Upper lobe of right lung (tissue), 1 donor: ENCODE data around the gene CDH4. TPM values are rescaled to one million over a fixed set of nuclear protein-coding genes. Genes with fewer than 3 reads are reported as not detected.

Experiments used
- ATAC-seq: fragments of 200-7000 bp; cut with Tn5 transposase; one replicate; pipeline ENCODE4 v1.9.1; 2020; ENCODE audit warnings: mild to moderate bottlenecking, moderate library complexity
- DNase-seq: peaks from one replicate; pipeline ENCODE4 v3.0.0-alpha.2; 2020
- H3K27ac ChIP-seq: fragments of 200-600 bp; one replicate; pipeline ENCODE4 v1.8.0; 2022
- H3K27me3 ChIP-seq: fragments of 200-600 bp; one replicate; pipeline ENCODE4 v1.8.0; 2022; ENCODE audit warnings: mild to moderate bottlenecking
- H3K36me3 ChIP-seq: fragments of 200-600 bp; one replicate; pipeline ENCODE4 v1.8.0; 2022
- H3K4me1 ChIP-seq: fragments of 200-600 bp; one replicate; pipeline ENCODE4 v1.8.0; 2022
- H3K4me3 ChIP-seq: fragments of 200-600 bp; one replicate; pipeline ENCODE4 v1.8.0; 2022; ENCODE audit warnings: mild to moderate bottlenecking
- H3K9me3 ChIP-seq: fragments of 200-600 bp; one replicate; pipeline ENCODE4 v1.8.0; 2022
- intact Hi-C: fragments of 100-400 bp; cut with DNase I; formaldehyde crosslinking; loops from one replicate; pipeline ENCODE4 v1.11.0; 2022
- total RNA-seq: library from RNA; stranded (reverse); fragmentation: NEBNext Ultra II Directional; extraction: Animal tissue kit (Norgen Biotek cat#: 25700); gene quantifications from one replicate; pipeline ENCODE4 v1.2.1, GENCODE V29; 2021
- TF ChIP-seq, protein P1 (sequence below): fragments of 200-600 bp; IDR thresholded peaks from one replicate; pipeline ENCODE4 v1.8.0; 2022; ENCODE audit warnings: antibody characterized with exemption
- donor health status: DM: no; HTN: yes; CAD: no; lungs with severe emphysema.

Gene CDH4
- total RNA-seq, 1 donor from 2014 or later = 0.23 TPM

DNA sequence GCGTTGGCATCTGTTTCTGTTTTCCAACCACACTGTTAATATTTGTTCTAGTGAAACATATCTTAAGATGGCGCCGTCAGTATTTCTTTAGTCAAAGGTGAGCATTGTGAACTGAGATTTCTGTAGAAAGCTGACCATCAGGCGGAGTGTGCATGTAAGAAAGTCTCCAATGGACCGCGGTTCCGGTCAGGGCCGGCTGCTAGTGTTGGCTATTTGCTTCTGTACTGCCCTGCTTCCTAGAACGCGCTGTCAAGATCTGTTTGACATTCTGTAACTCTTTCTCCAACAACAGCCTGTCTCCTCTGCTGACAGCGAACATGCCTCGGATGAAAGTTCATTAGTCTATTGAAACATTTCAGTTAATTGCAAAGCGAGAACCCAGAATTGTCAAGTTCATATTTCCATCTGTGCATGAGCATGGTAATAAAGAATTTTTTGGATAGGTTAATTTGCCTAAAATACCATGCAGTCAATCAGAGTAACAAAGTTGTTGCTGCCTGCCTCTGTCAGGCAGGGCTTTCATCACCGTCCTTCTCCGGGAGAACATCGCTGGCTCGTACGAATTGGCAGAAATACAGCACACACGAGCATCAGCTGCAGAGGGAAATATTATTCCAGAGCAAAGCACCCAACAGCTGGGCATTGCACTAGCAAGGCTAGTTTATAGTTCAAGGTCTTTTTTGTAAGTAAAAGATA is 369.1 kb downstream of the CDH4 start:
- TF ChIP-seq, protein P1, sequence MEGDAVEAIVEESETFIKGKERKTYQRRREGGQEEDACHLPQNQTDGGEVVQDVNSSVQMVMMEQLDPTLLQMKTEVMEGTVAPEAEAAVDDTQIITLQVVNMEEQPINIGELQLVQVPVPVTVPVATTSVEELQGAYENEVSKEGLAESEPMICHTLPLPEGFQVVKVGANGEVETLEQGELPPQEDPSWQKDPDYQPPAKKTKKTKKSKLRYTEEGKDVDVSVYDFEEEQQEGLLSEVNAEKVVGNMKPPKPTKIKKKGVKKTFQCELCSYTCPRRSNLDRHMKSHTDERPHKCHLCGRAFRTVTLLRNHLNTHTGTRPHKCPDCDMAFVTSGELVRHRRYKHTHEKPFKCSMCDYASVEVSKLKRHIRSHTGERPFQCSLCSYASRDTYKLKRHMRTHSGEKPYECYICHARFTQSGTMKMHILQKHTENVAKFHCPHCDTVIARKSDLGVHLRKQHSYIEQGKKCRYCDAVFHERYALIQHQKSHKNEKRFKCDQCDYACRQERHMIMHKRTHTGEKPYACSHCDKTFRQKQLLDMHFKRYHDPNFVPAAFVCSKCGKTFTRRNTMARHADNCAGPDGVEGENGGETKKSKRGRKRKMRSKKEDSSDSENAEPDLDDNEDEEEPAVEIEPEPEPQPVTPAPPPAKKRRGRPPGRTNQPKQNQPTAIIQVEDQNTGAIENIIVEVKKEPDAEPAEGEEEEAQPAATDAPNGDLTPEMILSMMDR = no peak
- Histone ChIP-seq H3K27me3 (no peaks in the 10 kb centered on the region), H3K36me3 (no peaks in the 10 kb centered on the region), H3K4me1 (no peaks in the 10 kb centered on the region), H3K27ac (no peak overlapping the region), H3K9me3 (no peaks in the 10 kb centered on the region), H3K4me3 (no peak overlapping the region)
- ATAC-seq (no peak), DNase-seq (no peak)
- intact Hi-C loops = no loop called here

DNA sequence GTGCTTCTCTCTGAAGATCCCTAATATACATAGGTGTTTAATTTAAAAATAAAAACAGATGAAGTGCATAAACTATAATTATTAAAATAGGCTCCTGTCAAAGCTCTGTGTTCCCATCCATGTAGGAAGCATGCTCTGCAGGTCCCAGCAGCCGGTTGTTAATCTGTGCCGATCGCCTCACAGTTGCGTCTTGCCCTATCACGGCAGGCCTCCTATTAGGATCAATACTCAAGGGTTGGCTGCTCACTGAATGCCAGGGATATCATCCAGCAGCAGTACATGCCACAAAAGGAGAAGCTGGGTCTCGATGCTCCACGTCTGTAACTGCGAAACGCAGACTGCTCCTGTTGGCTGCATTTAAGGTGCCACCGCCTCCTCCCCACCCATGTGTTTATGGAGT is 369.8 kb downstream of the CDH4 start:
- intact Hi-C loops = no loop called here
- H3K36me3 ChIP-seq = no peaks in the 10 kb centered on the region
- no peak overlapping the region for H3K27ac ChIP-seq
- H3K4me3 ChIP-seq = no peak overlapping the region
- no peaks in the 10 kb centered on the region for H3K9me3 ChIP-seq
- TF ChIP-seq, protein P1 = no peak
- H3K27me3 ChIP-seq = no peaks in the 10 kb centered on the region
- DNase-seq (no peak), ATAC-seq (no peak)
- no peaks in the 10 kb centered on the region for H3K4me1 ChIP-seq

DNA sequence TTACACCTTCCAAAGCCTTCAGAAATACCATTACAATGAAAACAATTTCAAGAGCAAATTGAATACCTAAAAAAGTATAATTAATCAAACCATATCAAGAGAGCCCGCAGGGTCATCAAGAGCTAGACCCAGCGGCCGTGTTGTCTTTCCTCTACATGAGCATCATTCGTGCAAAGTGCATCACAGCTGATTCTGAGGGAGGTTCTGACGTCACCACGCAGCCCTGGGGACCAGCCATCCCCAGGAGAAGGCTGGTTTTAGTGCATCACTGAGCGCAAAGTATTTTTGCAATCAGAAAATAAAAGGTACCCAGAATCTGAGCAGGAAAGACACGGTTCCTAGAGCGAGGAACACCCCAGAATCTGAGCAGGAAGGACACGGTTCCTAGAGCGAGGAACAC is 371.4 kb downstream of the CDH4 start:
- intact Hi-C loops = no loop called here
- H3K4me3 ChIP-seq = no peak overlapping the region
- H3K27me3 ChIP-seq = no peaks in the 10 kb centered on the region
- H3K27ac ChIP-seq = no peak overlapping the region
- TF ChIP-seq, protein P1 = no peak
- H3K4me1 ChIP-seq = no peaks in the 10 kb centered on the region
- no peak for ATAC-seq
- no peak for DNase-seq
- H3K9me3 ChIP-seq = no peaks in the 10 kb centered on the region
- H3K36me3 ChIP-seq = no peaks in the 10 kb centered on the region

DNA sequence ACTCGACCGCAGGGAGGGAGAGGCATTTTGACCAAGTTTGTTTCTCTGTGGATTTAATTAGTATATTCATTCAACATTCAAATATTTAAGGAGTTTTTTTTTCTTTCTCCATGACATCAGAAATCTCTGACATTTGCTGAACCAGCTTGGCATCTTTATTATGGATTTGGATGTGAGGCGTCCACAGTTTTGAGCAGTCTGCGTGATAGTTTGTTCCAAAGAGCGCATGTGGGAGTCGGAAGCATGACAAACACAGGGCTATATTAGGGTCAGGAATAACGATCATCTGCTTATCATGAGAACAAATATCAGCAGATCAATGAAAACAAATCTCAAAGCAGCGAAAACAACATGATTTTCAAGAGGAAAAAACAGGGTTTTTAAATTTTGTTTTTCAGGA is 373.2 kb downstream of the CDH4 start:
- Histone ChIP-seq H3K27me3 (no peaks in the 10 kb centered on the region), H3K27ac (no peak overlapping the region), H3K9me3 (no peaks in the 10 kb centered on the region), H3K4me3 (no peak overlapping the region), H3K36me3 (no peaks in the 10 kb centered on the region), H3K4me1 (no peaks in the 10 kb centered on the region)
- TF ChIP-seq, protein P1 = no peak
- ATAC-seq = no peak
- intact Hi-C loops = no loop called here
- DNase-seq = no peak

DNA sequence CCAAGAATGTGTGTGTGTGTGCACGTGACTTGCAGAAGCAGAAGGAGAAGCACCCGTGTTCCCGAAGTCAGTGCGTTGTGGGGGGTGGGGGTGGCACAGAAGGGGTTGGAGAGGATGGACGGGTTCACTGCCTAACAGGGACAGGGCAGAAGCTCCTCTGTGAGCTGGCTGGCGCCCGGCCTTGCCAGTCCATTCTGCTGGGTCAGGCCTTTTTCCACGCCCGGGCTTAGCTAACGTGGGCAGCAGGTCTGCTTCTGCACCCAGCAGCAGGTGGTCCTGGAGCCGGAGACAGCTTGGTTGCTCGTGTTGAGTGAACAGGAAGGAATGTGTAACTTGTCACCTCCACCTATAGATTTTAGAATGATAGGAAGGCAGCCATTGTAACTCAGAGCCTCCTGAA is 374.4 kb downstream of the CDH4 start:
- H3K36me3 ChIP-seq = no peaks in the 10 kb centered on the region
- no peak for ATAC-seq
- no peak for DNase-seq
- no peak overlapping the region for H3K4me3 ChIP-seq
- TF ChIP-seq, protein P1 = no peak
- no peaks in the 10 kb centered on the region for H3K9me3 ChIP-seq
- intact Hi-C loops = no loop called here
- no peaks in the 10 kb centered on the region for H3K4me1 ChIP-seq
- H3K27me3 ChIP-seq = no peaks in the 10 kb centered on the region
- no peak overlapping the region for H3K27ac ChIP-seq
